NCI-H2107 treated with DMSO at 0.1 percent for 48 hours (cell line): ENCODE data around the gene TIMD4.
A peak's percentile ranks its signal among the peaks of the same experiment; 100 is the strongest.

Experiments
- DNase-seq: peaks from one replicate; lab custom pipeline; 2025; ENCODE audit not compliant: unreplicated experiment; lab: John Stamatoyannopoulos, UW

TIMD4 gene

DNA sequence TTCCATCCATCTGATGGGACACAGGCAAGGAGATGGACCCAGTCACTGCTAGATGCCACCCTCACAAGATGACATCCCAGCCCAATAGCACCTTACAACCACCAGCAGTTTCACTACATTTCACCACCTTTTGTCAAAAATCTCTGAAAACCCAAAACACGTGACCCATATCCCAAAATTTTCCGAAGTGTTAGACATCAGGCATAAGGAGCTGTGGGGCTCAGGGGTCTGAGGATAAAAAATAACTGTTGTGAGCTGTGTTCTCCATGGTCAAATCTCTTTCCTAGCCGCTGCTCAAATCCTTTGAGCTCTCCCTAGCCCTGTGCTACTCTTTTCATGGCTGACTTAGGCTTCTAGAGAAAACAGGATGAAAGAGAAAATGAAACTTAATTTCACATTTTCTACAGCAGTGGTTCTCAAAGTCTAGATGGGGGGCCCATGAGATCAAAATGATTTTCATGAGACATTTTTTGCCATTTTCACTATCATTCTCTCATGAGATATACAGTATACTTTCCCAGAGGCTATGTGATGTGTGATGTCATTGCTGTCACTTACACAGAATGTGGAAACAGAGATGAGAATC, 40.7 kb downstream of the TIMD4 start:
- no peak for DNase-seq

DNA sequence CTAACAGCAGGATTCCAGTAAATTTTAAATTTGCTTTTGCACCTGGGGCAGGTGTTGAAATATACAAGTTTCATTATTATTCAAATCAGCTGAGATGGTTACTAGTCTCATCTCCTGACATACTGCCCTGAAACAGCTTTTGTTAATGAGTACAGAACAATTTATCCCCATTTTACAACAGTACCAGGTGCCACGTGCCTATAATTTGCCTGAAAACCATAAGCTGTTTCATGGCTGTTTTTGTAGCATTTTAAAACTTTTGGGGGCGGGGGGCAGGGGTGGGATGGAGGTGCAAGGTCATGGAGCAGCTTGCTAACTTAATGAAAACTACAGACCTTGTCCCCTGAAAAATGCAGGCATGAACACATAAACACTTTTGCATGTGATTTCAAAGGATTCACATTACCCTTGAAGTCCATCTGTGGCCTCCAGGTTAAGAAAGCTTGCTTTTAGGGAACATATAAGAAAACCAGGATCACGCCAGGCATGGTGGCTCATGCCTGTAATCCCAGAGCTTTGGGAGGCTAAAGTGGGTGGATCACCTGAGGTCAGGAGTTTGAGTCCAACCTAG, 42.1 kb downstream of the TIMD4 start:
- no peak for DNase-seq

DNA sequence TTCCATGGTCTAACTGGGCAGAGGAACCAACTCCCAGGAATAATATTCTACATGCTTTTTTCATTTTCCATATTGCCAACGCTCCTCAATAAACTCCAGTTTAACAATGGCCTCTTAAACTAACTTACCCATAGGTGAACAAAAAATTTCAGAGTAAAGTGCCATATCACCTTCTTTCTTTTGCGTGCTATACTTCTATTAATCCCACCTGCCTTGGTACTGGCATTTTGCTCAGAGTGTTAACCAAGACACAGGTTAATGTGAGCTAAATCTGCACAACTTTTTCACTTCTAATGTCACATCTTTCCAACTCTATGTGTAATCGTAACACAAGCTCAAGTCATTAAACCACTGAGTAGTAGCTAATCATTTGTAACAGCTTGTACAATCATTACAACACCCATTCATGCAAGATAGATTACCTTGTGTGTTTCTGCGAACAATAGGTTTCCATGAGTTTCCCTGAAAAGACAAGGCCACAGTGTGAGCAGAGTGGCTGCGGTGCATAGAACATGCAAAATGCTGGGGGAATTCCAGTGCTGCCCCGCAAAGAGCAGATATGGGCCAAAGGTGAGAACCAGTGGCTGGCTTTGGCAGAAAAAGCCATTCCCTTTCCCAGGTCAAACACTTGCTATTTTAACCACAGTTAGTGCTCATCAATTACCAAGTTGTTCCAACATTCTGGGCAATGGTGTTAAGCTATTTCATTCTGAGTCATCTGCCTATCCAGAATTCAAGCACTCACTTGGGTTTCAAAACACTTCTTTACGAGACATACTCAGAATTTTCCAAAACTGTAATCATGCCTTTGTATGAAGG, 42.8 kb downstream of the TIMD4 start:
- peak; percentile 40 for DNase-seq

DNA sequence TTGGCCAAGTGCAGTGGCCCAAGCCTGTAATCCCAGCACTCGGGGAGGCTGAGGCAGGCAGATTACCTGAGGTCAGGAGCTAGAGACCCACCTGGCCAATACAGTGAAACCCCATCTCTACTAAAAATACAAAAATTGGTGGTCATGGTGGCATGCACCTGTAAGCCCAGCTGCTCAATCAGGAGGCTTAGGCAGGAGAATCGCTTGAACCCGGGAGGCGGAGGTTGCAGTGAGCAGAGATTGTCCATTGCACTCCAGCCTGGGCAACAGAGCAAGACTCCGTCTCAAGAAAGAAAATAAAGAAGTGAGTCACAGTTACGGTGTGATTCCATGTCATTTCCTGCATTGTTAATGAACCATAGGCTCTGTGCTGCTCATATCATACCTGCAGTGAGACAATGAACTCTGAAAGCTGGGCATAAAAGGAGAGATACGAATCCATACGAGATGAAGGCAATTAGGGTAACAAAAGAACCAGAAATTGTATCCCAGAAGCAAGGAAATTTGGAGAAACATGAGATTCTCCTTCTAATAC, 44.6 kb downstream of the TIMD4 start:
- peak; percentile 5 for DNase-seq

DNA sequence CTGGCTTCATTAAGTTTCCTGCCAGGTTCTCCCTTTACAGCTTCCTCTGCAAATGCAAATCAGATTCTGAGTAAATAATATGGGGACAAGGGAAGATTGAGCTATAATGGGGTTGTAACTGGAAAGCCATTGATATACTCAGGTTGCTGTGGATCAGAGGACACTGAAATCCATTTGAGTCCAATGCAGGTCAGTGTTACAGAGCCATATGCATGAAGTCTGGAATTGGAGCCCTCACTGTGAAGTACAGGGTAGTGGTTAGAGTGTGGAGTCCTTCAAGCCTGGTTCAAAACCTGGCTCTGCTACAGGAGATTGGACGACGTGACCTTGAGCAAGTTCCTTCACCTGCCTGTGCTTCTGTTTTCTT, 48.7 kb downstream of the TIMD4 start:
- no peak for DNase-seq

DNA sequence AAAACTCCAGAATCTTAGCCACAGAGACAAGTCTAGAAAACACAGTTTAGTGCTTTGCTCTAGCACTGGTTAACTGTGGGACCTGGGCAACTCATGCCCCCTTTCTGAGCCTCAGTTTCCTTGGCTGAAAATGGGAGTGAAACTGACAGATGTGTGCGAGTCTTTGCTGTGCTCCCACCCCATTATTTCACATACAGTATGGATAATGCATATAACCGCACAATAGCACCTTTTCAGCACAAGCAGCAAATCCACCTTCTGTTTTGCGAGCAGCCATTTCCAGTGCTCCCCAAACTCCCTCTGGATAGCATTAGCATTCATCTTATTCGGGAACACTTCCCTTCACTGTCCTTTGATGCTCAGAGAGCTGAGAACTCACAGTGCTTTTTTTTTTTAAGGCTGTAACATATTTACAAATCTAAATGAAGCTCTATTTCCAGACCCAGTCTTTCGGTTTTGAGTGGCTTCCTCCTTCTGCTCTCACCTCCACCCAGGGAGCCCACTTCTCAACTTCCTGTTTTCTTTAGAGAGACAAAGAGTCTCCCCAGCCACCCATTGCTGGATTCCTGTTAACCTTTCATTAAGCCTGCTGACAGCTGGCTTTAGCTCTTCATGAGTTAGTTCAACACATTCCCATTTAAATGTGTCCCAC, 49.2 kb downstream of the TIMD4 start:
- DNase-seq: peak; percentile 92

DNA sequence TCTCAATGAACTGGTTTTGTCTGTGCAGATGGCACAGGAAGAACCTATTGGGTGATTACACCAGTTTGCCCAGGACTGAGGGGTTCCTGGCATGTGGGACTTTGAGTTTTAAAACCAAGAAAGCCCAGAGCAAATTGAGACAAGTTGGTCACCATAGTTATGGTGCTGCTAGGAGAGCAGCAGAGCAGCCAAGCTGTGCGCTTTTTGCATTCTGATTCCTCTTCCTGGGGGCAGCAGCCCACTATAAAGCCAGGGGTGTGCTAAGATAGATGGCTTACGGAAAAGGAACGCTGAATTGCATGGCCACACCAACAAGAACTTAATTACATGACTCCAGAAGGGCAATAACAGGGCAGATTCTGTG, 49.7 kb downstream of the TIMD4 start:
- no peak for DNase-seq

DNA sequence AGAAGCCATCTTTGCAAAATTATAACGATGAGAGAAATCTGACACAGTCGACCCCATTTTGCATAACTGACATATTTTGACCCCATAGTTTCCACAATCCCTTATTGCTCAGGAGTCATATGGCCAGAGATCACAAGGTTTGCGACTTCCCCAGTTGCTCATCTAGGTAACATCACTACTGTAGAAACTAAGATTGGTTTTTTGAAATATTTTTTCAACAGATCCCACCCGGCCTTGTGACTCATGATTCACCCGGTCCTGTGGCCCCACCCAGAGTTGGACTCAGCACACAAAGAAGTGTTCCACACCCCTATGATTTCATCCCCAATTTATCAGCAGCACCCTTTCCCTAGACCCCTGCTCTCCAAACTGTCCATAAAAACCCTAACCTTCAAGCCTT, 50.2 kb downstream of the TIMD4 start:
- no peak for DNase-seq

DNA sequence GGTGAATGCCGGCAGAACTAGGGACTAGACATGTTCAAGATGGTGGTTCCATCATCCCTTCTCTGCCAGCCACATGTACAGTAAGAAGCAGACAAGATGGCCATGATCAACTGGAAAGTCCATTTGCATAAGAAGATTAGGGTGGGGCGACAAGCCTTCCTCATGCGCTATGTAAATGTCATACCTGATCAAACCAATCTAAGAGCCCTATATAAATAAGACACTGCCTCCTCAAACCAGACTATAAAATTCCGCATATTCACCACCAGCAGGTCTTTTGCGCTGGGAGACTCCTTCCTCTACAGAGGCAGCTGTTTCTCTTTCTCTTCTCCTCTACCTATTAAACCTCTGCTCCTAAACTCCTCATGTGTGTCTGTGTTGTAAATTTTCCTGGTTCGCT, 53.8 kb downstream of the TIMD4 start:
- no peak for DNase-seq

DNA sequence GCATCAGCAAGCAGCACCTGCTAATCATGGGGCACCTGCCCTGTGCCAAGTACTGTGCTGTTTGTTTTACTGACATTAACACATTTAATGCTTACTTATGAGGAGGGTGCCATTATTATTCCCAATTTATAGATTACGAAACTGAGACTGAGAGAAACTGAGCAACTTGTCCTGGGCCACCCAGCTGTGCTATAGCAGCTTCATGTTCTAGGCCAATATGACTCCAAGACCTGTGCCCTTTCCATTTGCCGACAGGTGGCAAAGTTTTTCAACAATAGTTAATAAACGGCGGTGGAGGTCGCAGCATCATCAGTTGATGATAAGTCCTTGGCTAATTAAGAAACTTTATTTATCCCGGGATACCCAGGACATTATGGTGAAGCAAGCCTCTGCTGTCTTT, 55.4 kb downstream of the TIMD4 start:
- DNase-seq: no peak

DNA sequence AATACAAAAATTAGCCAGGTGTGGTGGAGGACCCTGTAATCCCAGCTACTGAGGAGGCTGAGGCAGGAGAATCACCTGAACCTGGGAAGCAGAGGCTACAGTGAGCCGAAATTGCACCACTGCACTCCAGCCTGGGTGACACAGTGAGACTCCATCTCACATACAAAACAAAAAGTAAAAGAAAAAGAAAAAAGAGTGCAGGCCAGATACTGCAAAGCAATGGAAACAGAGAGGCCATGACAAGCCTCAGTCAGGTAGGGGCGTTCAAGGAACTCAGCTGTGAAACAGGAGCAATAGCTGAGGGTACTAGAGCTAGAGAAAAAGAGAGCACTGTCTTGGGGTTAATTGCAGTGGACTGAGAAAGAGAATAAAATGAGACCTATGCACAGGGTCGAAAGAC, 56.2 kb downstream of the TIMD4 start:
- DNase-seq: no peak

DNA sequence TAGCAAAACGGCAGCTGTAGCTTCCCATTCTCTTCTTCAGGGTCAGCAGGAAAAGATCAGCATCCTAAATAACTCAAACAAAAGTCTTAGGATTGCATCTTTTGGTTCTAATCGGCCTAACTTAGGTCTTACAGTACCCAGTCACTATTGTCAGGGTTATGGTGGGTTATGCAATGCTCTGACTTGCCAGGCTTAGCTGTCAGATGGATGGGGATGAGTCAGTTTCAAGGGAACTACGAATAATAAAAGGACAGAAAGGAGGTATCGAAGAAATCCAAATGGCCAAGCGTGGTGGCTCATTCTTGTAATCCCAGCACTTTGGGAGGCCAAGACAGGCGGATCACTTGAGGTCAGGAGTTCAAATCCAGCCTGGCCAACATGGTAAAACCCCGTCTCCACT, 66.5 kb downstream of the TIMD4 start:
- DNase-seq: no peak

DNA sequence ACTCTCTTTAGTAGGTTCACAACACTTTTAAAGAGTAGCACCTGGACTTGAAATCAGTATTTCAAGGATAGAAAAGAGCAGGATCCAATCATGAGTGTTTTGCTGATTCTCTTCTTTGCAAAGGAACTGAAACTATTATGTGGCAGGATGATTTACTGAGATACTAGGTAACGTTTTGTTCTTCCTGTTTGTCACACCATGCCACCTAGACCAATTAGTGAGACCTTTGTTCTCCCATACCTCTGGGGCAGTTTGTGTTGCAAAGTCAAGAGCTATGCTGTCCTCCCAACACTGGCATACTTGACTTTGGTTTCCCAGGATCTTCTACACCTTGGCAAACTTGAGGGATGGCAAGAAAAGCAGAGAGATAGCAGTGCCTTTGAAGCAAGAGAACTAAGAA, 69.5 kb downstream of the TIMD4 start:
- no peak for DNase-seq

DNA sequence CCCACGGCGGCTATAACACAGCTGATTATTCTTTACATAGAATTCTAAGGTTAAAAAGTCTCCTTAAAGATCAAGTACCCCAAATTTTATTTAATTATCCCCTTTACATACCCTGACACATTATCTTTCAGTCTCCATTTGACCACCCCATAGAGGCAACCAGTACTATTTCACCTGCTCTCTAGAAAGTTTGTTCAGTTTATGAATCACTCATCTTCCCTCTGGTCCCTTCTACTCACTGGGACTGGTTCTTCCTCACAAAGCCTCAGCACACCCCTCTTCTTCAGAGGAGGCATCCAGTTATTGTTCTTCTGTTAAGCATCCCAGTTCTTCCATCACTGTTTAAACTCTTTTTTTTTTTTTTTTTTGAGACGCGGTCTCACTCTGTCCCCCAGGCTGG, 70.2 kb downstream of the TIMD4 start:
- DNase-seq: no peak

DNA sequence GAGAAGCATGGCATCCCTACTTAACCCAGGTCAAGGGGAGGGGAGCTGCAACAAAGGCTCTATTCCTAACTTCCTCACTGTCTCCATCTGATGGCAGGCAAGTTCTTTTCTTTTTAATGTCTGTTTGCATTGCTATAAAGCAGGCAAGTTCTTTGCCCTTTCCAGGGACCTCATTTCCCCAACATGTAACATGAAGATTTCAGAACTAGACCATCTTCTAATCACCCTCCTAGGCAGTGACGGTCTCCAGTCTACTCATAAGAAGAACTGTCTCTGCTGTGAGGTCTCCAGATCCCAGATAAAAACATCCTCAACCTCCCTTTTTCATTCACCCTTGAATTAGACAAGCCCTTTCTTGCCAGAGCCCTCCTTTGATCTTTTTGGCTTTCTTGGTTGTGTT, 70.8 kb downstream of the TIMD4 start:
- peak; percentile 3 for DNase-seq

DNA sequence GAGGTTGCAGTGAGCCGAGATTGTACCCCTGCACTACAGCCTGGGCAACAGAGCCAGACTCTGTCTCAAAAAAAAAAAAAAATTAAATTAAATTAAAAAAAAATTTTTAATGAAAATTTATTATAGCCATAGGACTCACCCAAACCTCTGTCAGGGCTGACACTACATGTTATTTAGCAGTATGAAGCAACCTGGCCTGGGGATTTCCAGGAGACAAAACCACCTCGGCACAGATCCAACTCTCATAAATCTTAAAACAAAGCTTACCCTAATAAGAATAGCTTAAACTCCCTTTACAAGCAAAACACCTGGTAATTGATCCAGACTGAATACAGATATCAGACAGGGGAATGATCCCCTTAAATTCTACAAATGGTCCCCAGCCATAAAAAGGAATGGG, 74.5 kb downstream of the TIMD4 start:
- DNase-seq: no peak

DNA sequence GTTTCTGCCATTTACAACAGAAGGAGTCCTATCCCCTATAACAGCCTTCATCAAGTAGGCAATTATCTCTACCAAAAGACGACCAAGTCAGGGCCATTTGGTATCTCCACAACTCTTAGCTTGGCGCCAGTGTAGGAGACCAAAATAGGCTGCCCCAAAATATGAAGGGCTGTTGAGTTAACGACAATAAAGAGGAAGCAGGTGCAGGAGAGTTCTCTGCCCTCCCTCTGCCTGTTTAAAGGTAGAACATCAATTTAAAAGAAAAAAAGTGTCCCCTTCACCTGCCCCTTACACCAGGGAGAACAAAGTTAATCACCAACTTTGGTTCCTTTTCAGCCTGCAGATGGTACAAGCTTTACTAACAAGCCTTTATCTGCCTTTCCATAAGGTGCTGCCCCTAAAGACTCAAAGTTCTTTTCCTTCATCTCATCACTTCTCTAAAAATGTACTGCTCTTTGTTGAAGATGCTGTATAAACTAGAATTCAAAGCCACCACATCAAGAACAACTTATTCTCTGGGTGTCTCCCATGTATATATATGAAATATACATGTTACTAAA, 79.6 kb downstream of the TIMD4 start:
- peak; percentile 29 for DNase-seq

DNA sequence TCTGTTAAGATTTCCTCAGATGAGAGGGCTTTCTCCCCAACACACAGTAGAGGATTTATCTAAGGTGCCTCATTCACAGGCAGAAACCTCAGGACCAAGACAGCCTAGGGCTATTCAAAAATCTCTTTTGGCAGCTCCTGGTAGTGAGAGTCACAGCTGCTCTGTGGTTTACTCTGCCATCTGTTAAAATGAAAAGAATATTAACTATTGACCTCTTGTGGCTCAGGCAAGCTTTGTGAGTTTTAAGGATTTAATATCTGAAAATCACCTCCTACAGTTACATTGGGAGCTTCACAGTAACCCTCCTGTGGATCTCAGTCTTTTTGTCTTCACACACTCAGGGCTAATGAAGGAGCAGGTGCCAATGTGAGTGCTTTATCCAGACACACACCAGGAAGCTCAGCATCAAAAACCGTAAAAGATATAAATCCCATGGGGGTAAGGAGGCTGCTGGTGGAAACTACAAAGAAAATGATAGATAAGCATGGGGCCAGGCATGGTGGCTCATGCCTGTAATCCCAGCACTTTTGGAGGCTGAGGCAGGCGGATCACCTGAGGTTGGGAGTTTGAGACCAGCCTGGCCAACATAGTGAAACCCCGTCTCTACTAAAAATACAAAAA, 83.3 kb downstream of the TIMD4 start:
- peak; percentile 94 for DNase-seq

DNA sequence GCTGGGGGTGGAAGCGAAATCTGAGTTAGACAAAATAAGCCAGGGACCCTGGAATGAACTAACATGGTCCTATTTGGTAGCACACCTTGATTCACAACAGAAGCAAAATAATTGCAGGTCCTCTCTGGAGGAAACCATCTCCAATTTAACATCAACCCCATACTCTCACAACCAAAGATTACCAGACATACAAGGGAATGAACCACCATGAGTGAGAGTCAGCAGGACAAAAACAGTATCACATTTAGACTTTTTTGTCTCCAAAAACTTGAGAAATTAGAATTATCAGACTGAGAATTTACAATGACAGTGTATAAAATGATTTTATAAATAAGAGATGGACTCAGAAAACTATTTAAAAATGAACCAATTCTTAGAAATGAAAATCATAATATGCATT, 91.8 kb downstream of the TIMD4 start:
- no peak for DNase-seq

DNA sequence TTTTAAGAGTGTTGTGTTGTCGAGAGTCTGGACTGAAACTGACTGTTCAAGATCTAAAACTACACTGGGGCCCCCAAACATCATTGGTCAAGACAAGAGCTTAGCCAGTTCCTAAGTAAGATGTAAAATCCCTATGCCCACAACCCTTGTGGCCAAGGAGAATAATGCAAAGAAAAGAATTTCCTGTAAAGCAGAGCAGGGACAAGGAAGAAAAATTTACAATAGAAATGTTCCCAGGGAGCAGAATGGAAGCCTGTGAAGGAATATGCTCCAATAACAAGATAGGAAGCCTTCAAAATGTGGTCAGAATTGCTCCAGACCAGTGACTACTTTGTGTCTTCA, 92.6 kb downstream of the TIMD4 start:
- no peak for DNase-seq
